Liver (tissue), 9 donors: ENCODE results near the gene BASP1. TPM values are rescaled to one million over a fixed set of nuclear protein-coding genes. Genes with fewer than 3 reads are reported as not detected.

ENCODE experiments used
- DNase-seq: peaks from one replicate; pipeline ENCODE4 v3.0.0-alpha.2; 2017; ENCODE audit warnings: low spot score
- H3K27ac ChIP-seq, 2 donors: one replicate each; pipeline ENCODE4 v1.7.0; 2013; ENCODE audit warnings: inconsistent platforms in 2 of 2, low read length in 2 of 2, control low read depth in 1 of 2, low read depth in 1 of 2, mild to moderate bottlenecking in 1 of 2
- H3K27me3 ChIP-seq, 4 donors: one replicate each; pipeline versions ENCODE4 v1.6.1 to v1.7.0; 2013; ENCODE audit warnings: low read length in 3 of 4, inconsistent platforms in 1 of 4, mild to moderate bottlenecking in 1 of 4, moderate library complexity in 1 of 4; ENCODE audit not compliant: control insufficient read depth in 4 of 4, insufficient read depth in 4 of 4
- H3K36me3 ChIP-seq, 4 donors: one replicate each; pipeline versions ENCODE4 v1.6.1 to v1.7.0; 2013; ENCODE audit warnings: low read length in 3 of 4, mild to moderate bottlenecking in 3 of 4, low read depth in 1 of 4, moderate library complexity in 1 of 4; ENCODE audit not compliant: control insufficient read depth in 4 of 4, insufficient read depth in 3 of 4
- H3K4me1 ChIP-seq, 4 donors: one replicate each; pipeline versions ENCODE4 v1.6.1 to v1.7.0; 2013; ENCODE audit warnings: low read length in 3 of 4, mild to moderate bottlenecking in 3 of 4, moderate library complexity in 1 of 4; ENCODE audit not compliant: control insufficient read depth in 4 of 4, insufficient read depth in 4 of 4
- H3K4me3 ChIP-seq, 3 donors: one replicate each; pipeline versions ENCODE4 v1.6.1 to v1.7.0; 2013; ENCODE audit warnings: low read length in 3 of 3, control low read depth in 1 of 3, low read depth in 1 of 3, mild to moderate bottlenecking in 1 of 3
- H3K9ac ChIP-seq, 2 donors: one replicate each; pipeline ENCODE4 v1.7.0; 2013; ENCODE audit warnings: low read length in 2 of 2, mild to moderate bottlenecking in 2 of 2, moderate library complexity in 2 of 2, control low read depth in 1 of 2, low read depth in 1 of 2
- H3K9me3 ChIP-seq, 4 donors: one replicate each; pipeline versions ENCODE4 v1.6.1 to v1.7.0; 2013; ENCODE audit warnings: low read length in 3 of 4; ENCODE audit not compliant: control insufficient read depth in 4 of 4
- EGR1 ChIP-seq, 2 donors: IDR thresholded peaks; 2 replicates each; pipeline ENCODE4 v1.6.1; 2016 to 2018; ENCODE audit warnings: antibody characterized with exemption in 2 of 2, low read depth in 2 of 2
- FOXA1 ChIP-seq: IDR thresholded peaks from 2 replicates; pipeline ENCODE4 v1.6.1; 2016; ENCODE audit warnings: antibody characterized with exemption
- FOXA2 ChIP-seq: IDR thresholded peaks from 2 replicates; pipeline ENCODE4 v1.6.1; 2016; ENCODE audit warnings: antibody characterized with exemption
- GABPA ChIP-seq, 2 donors: IDR thresholded peaks in 1 of 2; conservative IDR thresholded peaks in 1 of 2; 2 replicates each; pipeline ENCODE4 v1.6.1; 2016; ENCODE audit warnings: antibody characterized with exemption in 2 of 2, mild to moderate bottlenecking in 1 of 2, moderate library complexity in 1 of 2
- HNF4A ChIP-seq, 2 donors: conservative IDR thresholded peaks; 2 replicates each; pipeline ENCODE4 v1.6.1; 2016; ENCODE audit warnings: antibody characterized with exemption in 2 of 2, mild to moderate bottlenecking in 2 of 2
- HNF4G ChIP-seq: IDR thresholded peaks from 2 replicates; pipeline ENCODE4 v1.6.1; 2016; ENCODE audit warnings: antibody characterized with exemption
- JUND ChIP-seq, 2 donors: IDR thresholded peaks; 2 replicates each; pipeline ENCODE4 v1.6.1; 2016; ENCODE audit warnings: antibody characterized with exemption in 2 of 2
- RAD21 ChIP-seq, 2 donors: IDR thresholded peaks; 2 replicates each; pipeline ENCODE4 v1.6.1; 2016; ENCODE audit warnings: antibody characterized with exemption in 2 of 2, mild to moderate bottlenecking in 2 of 2
- RXRA ChIP-seq, 2 donors: IDR thresholded peaks; 2 replicates each; pipeline ENCODE4 v1.6.1; 2017 to 2018; ENCODE audit warnings: antibody characterized with exemption in 2 of 2, mild to moderate bottlenecking in 1 of 2
- SP1 ChIP-seq: IDR thresholded peaks from 2 replicates; pipeline ENCODE4 v1.6.1; 2018; ENCODE audit warnings: antibody characterized with exemption, mild to moderate bottlenecking
- TAF1 ChIP-seq: conservative IDR thresholded peaks from 2 replicates; pipeline ENCODE4 v1.6.1; 2016; ENCODE audit warnings: antibody characterized with exemption, mild to moderate bottlenecking
- YY1 ChIP-seq: IDR thresholded peaks from 2 replicates; pipeline ENCODE4 v1.6.1; 2016; ENCODE audit warnings: antibody characterized with exemption, mild to moderate bottlenecking
- WGBS: extraction: QIAGEN DNeasy Blood & Tissue Kit; methylation state at CpG from one replicate; pipeline ENCODE4 v1.1.7; 2013; 5-methylcytosine and 5-hydroxymethylcytosine counted together
- polyA plus RNA-seq, 2 donors: library from polyadenylated mRNA; stranded (reverse) in 1 of 2; unstranded in 1 of 2; fragments of 200-250 nt in 1 of 2; fragments of >200 nt in 1 of 2; fragmentation: Nextera tagmentation in 1 of 2; extraction: Ambion mirVana in 1 of 2; gene quantifications; one replicate each; pipeline versions ENCODE4 v1.2.1 to v1.2.3, GENCODE V29; 2013 to 2015
- total RNA-seq, 2 donors: library from RNA; depleted of rRNA; stranded (reverse); fragments of >200 nt; gene quantifications; one replicate each; pipeline ENCODE4 v1.2.3, GENCODE V29; 2014
- TF ChIP-seq, protein P1 (sequence below): fragments of 150-350 bp; IDR thresholded peaks from 2 replicates; pipeline ENCODE4 v1.5.1; 2017; ENCODE audit warnings: improper control_type of control experiment, low read depth, low read length; ENCODE audit not compliant: missing input control
- TF ChIP-seq, protein P2 (sequence below): IDR thresholded peaks from 2 replicates; pipeline ENCODE4 v1.6.1; 2016; ENCODE audit warnings: antibody characterized with exemption, mild to moderate bottlenecking
- TF ChIP-seq, protein P3 (sequence below): IDR thresholded peaks from 2 replicates; pipeline ENCODE4 v1.6.1; 2016; ENCODE audit warnings: antibody characterized with exemption
- TF ChIP-seq, protein P4 (sequence below): IDR thresholded peaks from 2 replicates; pipeline ENCODE4 v1.6.1; 2016; ENCODE audit warnings: antibody characterized with exemption
- TF ChIP-seq, protein P5 (sequence below): IDR thresholded peaks from 2 replicates; pipeline ENCODE4 v1.6.1; 2016; ENCODE audit warnings: antibody characterized with exemption
- donor health status: healthy.
- donor health status: healthy.
- donor health status: healthy.
- donor health status: healthy.
- donor health status: healthy.

BASP1 gene
- total and polyA plus RNA-seq, 4 donors, result 1.2 to 17.0 (median 5.4) TPM

DNA sequence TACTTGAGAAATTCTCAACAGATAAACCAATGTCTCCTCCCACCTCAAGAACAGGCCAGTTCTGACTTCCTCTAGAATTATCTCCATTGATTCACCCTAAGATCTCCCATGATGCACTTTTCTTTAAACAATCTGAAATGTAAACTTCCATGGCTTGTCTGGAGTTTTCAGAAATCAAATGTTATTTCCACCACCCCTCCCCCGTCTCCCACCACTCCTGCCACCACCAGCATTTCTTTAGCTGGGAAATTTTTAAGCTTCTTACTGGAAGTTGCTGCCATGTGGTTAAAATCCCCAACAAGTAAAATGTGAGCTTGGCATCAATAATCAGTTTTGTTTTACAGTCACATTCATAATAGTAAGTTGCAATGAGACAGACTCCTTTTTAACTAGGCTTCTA, 32.8 kb upstream of the BASP1 start:
- Histone ChIP-seq H3K4me1 (no peaks in the 10 kb centered on the region), H3K27ac (no peak overlapping the region), H3K27me3 (no peaks in the 10 kb centered on the region), H3K9ac (no peak overlapping the region), H3K4me3 (no peak overlapping the region), H3K9me3 (no peaks in the 10 kb centered on the region), H3K36me3 (no peaks in the 10 kb centered on the region)
- WGBS, result 83% methylated on average over 1 of the region's 1 CpG
- no peak for DNase-seq
- TF ChIP-seq, protein P1, sequence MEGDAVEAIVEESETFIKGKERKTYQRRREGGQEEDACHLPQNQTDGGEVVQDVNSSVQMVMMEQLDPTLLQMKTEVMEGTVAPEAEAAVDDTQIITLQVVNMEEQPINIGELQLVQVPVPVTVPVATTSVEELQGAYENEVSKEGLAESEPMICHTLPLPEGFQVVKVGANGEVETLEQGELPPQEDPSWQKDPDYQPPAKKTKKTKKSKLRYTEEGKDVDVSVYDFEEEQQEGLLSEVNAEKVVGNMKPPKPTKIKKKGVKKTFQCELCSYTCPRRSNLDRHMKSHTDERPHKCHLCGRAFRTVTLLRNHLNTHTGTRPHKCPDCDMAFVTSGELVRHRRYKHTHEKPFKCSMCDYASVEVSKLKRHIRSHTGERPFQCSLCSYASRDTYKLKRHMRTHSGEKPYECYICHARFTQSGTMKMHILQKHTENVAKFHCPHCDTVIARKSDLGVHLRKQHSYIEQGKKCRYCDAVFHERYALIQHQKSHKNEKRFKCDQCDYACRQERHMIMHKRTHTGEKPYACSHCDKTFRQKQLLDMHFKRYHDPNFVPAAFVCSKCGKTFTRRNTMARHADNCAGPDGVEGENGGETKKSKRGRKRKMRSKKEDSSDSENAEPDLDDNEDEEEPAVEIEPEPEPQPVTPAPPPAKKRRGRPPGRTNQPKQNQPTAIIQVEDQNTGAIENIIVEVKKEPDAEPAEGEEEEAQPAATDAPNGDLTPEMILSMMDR, result no peak
- no peak for TF ChIP-seq RAD21 (IDR thresholded peaks at IDR 0.05)
- TF ChIP-seq, protein P2, sequence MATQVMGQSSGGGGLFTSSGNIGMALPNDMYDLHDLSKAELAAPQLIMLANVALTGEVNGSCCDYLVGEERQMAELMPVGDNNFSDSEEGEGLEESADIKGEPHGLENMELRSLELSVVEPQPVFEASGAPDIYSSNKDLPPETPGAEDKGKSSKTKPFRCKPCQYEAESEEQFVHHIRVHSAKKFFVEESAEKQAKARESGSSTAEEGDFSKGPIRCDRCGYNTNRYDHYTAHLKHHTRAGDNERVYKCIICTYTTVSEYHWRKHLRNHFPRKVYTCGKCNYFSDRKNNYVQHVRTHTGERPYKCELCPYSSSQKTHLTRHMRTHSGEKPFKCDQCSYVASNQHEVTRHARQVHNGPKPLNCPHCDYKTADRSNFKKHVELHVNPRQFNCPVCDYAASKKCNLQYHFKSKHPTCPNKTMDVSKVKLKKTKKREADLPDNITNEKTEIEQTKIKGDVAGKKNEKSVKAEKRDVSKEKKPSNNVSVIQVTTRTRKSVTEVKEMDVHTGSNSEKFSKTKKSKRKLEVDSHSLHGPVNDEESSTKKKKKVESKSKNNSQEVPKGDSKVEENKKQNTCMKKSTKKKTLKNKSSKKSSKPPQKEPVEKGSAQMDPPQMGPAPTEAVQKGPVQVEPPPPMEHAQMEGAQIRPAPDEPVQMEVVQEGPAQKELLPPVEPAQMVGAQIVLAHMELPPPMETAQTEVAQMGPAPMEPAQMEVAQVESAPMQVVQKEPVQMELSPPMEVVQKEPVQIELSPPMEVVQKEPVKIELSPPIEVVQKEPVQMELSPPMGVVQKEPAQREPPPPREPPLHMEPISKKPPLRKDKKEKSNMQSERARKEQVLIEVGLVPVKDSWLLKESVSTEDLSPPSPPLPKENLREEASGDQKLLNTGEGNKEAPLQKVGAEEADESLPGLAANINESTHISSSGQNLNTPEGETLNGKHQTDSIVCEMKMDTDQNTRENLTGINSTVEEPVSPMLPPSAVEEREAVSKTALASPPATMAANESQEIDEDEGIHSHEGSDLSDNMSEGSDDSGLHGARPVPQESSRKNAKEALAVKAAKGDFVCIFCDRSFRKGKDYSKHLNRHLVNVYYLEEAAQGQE, result no peak
- TF ChIP-seq HNF4G, result no peak
- TF ChIP-seq, protein P3, sequence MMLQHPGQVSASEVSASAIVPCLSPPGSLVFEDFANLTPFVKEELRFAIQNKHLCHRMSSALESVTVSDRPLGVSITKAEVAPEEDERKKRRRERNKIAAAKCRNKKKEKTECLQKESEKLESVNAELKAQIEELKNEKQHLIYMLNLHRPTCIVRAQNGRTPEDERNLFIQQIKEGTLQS, result no peak
- TF ChIP-seq FOXA1, result no peak
- TF ChIP-seq, protein P4, sequence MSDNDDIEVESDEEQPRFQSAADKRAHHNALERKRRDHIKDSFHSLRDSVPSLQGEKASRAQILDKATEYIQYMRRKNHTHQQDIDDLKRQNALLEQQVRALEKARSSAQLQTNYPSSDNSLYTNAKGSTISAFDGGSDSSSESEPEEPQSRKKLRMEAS, result no peak
- TF ChIP-seq, protein P5, sequence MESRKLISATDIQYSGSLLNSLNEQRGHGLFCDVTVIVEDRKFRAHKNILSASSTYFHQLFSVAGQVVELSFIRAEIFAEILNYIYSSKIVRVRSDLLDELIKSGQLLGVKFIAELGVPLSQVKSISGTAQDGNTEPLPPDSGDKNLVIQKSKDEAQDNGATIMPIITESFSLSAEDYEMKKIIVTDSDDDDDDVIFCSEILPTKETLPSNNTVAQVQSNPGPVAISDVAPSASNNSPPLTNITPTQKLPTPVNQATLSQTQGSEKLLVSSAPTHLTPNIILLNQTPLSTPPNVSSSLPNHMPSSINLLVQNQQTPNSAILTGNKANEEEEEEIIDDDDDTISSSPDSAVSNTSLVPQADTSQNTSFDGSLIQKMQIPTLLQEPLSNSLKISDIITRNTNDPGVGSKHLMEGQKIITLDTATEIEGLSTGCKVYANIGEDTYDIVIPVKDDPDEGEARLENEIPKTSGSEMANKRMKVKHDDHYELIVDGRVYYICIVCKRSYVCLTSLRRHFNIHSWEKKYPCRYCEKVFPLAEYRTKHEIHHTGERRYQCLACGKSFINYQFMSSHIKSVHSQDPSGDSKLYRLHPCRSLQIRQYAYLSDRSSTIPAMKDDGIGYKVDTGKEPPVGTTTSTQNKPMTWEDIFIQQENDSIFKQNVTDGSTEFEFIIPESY, result no peak
- TF ChIP-seq SP1, result no peak
- no peak for TF ChIP-seq EGR1 (IDR thresholded peaks at IDR 0.05; ENCODE audit: low read depth in 2 of 2)
- no peak for TF ChIP-seq FOXA2

DNA sequence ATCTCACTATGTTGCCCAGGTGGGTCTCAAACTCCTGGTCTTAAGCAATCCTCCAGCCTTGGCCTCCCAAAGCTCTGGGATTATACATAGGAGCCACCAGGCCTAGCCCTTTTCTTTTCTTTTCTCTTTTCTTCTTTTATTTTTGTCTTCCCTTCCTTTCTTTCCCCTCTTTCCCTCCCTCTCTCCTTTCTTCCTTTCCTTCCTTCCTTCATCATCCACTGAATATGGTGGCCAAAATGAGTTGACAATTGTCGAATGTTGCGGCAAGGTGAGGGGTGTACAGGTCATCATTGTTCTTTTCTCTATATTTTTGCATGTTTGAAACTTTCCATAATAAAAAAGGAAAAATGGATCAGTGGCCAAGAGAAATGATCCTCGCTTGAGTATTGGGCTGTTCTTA, 32.1 kb upstream of the BASP1 start:
- no peak overlapping the region for H3K9ac ChIP-seq
- TF ChIP-seq, protein P1, result no peak
- no peak for TF ChIP-seq RXRA (IDR thresholded peaks at IDR 0.05)
- TF ChIP-seq, protein P3, result no peak
- no peak for TF ChIP-seq HNF4G
- no peak for TF ChIP-seq TAF1
- TF ChIP-seq, protein P5, result no peak
- no peak for TF ChIP-seq RAD21 (IDR thresholded peaks at IDR 0.05)
- no peak for TF ChIP-seq EGR1 (IDR thresholded peaks at IDR 0.05; ENCODE audit: low read depth in 2 of 2)
- TF ChIP-seq HNF4A (conservative IDR thresholded peaks at IDR 0.05), result no peak
- no peak for TF ChIP-seq FOXA1
- TF ChIP-seq YY1, result no peak
- TF ChIP-seq JUND (IDR thresholded peaks at IDR 0.05), result no peak
- no peak for TF ChIP-seq GABPA (IDR thresholded peaks at IDR 0.05 in 1 of 2, conservative IDR thresholded peaks at IDR 0.05 in 1 of 2)
- no peak for TF ChIP-seq SP1
- H3K9me3 ChIP-seq, result no peaks in the 10 kb centered on the region
- no peak for DNase-seq
- H3K4me3 ChIP-seq, result no peak overlapping the region
- no peaks in the 10 kb centered on the region for H3K36me3 ChIP-seq
- 93% methylated on average over 3 of the region's 3 CpGs for WGBS
- H3K27ac ChIP-seq, result no peak overlapping the region
- H3K4me1 ChIP-seq, result no peaks in the 10 kb centered on the region
- no peaks in the 10 kb centered on the region for H3K27me3 ChIP-seq
